Type B pancreatic cell (in vitro differentiated cells): ENCODE data around the gene MT1A. TPM values are rescaled to one million over a fixed set of nuclear protein-coding genes. Genes with fewer than 3 reads are reported as not detected.

ENCODE experiments used
- DNase-seq: peaks from one replicate; pipeline ENCODE4 v3.0.0; 2021; ENCODE audit warnings: mixed read lengths; ENCODE audit not compliant: unreplicated experiment; ENCODE audit errors: extremely low spot score
- H3K27ac Mint-ChIP-seq: 2 replicates; pipeline ENCODE4 v1.8.0; 2021; ENCODE audit warnings: mild to moderate bottlenecking, mixed read lengths
- H3K27me3 Mint-ChIP-seq: 2 replicates; pipeline ENCODE4 v1.8.0; 2021; ENCODE audit warnings: mixed read lengths
- H3K36me3 Mint-ChIP-seq: 2 replicates; pipeline ENCODE4 v1.8.0; 2021; ENCODE audit warnings: mixed read lengths
- H3K4me1 Mint-ChIP-seq: one replicate; pipeline ENCODE4 v1.8.0; 2021; ENCODE audit warnings: mixed read lengths; ENCODE audit not compliant: unreplicated experiment
- H3K4me3 Mint-ChIP-seq: 2 replicates; pipeline ENCODE4 v1.8.0; 2021; ENCODE audit warnings: mild to moderate bottlenecking, mixed read lengths
- H3K9me3 Mint-ChIP-seq: 2 replicates; pipeline ENCODE4 v1.8.0; 2021; ENCODE audit warnings: mixed read lengths
- total RNA-seq: library from RNA; stranded (reverse); gene quantifications from 2 replicates; pipeline ENCODE4 v1.2.1, GENCODE V29; 2021; ENCODE audit warnings: low replicate concordance
- TF ChIP-seq, protein P1 (sequence below): fragments of 200-600 bp; sonication (generic); conservative IDR thresholded peaks from 2 replicates; pipeline ENCODE4 v1.5.0; 2021; ENCODE audit warnings: antibody characterized with exemption, mild to moderate bottlenecking

The MT1A gene
- total RNA-seq, 1 donor from 2014 or later: not detected

DNA sequence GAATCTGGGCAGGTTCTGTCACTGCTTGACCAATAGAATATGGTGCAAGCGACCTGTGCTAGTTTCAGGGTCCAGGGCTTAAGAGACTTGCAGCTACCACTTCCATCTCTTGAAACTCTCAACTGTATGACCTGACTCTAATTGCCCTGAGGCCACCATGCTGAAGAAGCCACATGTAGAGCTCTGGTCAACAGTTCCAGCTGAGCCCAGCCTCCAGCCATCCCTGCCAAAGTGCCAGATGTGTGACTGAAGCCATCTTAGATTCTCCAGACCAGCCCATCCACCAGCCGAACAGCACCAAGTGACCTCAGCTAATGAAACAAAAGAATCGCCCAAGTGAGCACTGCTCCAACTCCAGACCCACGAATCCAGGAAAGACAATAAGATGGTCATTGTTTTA is 33.5 kb upstream of the MT1A start:
- Mint-ChIP-seq H3K4me1 (peaks cover 26% of the 10 kb centered on the region), H3K36me3 (no peaks in the 10 kb centered on the region), H3K9me3 (no peaks in the 10 kb centered on the region), H3K27me3 (peaks cover 47% of the 10 kb centered on the region), H3K27ac (no peak overlapping the region), H3K4me3 (no peak overlapping the region)
- DNase-seq: no peak
- TF ChIP-seq, protein P1, sequence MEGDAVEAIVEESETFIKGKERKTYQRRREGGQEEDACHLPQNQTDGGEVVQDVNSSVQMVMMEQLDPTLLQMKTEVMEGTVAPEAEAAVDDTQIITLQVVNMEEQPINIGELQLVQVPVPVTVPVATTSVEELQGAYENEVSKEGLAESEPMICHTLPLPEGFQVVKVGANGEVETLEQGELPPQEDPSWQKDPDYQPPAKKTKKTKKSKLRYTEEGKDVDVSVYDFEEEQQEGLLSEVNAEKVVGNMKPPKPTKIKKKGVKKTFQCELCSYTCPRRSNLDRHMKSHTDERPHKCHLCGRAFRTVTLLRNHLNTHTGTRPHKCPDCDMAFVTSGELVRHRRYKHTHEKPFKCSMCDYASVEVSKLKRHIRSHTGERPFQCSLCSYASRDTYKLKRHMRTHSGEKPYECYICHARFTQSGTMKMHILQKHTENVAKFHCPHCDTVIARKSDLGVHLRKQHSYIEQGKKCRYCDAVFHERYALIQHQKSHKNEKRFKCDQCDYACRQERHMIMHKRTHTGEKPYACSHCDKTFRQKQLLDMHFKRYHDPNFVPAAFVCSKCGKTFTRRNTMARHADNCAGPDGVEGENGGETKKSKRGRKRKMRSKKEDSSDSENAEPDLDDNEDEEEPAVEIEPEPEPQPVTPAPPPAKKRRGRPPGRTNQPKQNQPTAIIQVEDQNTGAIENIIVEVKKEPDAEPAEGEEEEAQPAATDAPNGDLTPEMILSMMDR: no peak

DNA sequence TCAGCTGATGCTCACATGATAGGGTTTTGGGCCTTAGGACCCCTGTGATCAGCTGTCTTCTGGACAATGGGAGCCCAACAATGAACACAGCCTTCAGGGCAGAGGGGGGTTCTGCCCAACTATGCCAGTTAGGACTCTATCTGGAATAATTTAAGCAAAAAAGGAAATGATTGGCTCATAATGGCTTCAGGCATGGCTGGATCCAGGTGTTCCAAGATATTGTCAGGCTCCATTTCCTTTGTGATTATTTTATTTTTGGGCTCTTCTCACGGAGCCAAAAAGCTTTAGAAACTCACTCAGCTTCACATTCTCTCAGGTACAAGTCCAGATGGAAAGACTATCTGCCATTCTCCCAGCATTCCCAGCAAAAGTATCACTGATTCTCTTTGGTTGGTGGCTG is 33.0 kb upstream of the MT1A start:
- H3K36me3 Mint-ChIP-seq: no peaks in the 10 kb centered on the region
- no peaks in the 10 kb centered on the region for H3K9me3 Mint-ChIP-seq
- no peak overlapping the region for H3K27ac Mint-ChIP-seq
- TF ChIP-seq, protein P1: no peak
- H3K4me1 Mint-ChIP-seq: peaks cover 30% of the 10 kb centered on the region
- DNase-seq: no peak
- H3K27me3 Mint-ChIP-seq: peaks cover 47% of the 10 kb centered on the region
- H3K4me3 Mint-ChIP-seq: no peak overlapping the region

DNA sequence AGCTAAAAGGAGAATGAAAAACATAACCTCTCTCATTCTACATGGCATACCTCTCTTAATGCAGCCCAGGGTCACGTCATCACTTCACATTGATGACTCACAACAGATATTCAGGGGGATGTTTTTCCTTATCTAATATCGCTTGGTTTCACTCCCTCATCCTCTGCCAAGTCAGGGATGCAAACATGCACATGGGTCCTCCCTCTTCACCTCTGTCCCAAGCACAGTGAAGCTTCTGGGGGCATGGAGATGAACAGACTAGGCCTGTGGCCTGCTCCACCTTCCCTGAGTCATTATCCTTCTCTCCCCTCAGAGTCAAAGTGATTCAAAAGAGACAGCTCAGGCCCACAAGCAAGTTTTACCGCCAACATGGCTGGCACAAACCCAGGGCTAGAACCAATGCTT is 32.4 kb upstream of the MT1A start:
- H3K9me3 Mint-ChIP-seq: no peaks in the 10 kb centered on the region
- peaks cover 46% of the 10 kb centered on the region for H3K27me3 Mint-ChIP-seq
- no peak overlapping the region for H3K27ac Mint-ChIP-seq
- peaks cover 36% of the 10 kb centered on the region for H3K4me1 Mint-ChIP-seq
- no peaks in the 10 kb centered on the region for H3K36me3 Mint-ChIP-seq
- DNase-seq: no peak
- TF ChIP-seq, protein P1: no peak
- H3K4me3 Mint-ChIP-seq: no peak overlapping the region

DNA sequence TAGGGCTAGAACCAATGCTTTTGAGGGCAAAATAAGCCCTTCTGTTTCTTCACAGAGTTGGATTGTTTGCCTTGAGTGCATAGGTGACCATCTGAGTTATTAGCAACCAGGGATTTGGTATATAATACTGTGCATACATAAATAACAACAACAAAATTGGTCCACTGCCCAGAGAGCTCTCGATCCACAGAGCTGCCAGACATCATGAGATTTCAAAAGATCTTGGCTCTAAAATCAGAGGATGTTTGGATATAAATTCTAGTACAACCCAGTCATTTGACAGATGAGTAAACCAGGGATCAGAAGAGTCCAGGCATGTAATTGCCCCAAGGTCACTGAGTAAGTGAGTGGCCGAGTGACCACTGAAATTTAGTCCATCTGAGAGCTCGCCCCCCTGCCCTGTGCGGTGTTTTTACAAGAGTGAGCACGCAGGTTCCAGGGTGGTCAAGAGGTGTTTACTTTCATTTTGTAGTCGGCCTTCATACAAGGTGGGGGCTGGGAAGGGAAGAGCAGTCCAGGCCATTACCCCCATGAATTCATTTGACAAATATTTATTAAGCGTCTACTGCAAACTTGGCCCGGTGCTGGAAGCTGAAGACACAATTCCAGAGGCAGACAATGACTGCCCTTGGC is 31.9 kb upstream of the MT1A start:
- Mint-ChIP-seq H3K9me3 (no peaks in the 10 kb centered on the region), H3K27me3 (peaks cover 44% of the 10 kb centered on the region), H3K27ac (no peak overlapping the region), H3K36me3 (no peaks in the 10 kb centered on the region), H3K4me3 (peak overlapping the region; percentile 27), H3K4me1 (peaks cover 40% of the 10 kb centered on the region)
- no peak for DNase-seq
- TF ChIP-seq, protein P1: no peak

DNA sequence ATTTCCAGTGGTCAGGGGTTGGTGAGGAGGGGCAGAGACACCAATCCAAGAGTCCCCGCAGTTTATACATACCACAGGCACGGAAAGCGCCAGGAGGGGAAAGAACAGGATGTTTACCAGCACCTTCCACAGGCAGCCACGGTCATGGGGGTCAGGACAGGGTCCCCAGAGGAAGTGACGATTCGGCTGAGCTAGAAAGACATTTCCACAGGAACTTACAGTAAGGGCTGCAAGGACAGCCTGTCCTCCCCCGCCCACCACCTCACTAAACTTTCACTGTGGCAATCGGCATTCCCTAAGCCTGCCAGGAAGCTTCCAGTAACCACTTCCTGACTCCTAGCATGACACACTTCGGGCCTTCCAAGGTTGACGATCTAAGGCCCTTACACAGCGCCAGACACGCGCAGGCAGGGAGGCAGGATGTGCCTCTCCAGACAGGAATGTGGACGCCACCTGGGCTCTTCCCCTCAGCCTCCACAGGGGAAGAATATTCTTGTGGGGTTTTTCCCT is 31.3 kb upstream of the MT1A start:
- peak overlapping the region; percentile 49 for H3K27ac Mint-ChIP-seq
- H3K9me3 Mint-ChIP-seq: no peaks in the 10 kb centered on the region
- TF ChIP-seq, protein P1: no peak
- no peak for DNase-seq
- peaks cover 38% of the 10 kb centered on the region for H3K27me3 Mint-ChIP-seq
- peak overlapping the region; percentile 27 for H3K4me3 Mint-ChIP-seq
- H3K4me1 Mint-ChIP-seq: peaks cover 40% of the 10 kb centered on the region
- H3K36me3 Mint-ChIP-seq: no peaks in the 10 kb centered on the region
